Measurements from ENCODE around the gene PARD3B. TPM values are rescaled to one million over a fixed set of nuclear protein-coding genes. Genes with fewer than 3 reads are reported as not detected.

Gene PARD3B
- total RNA-seq, 2 donors from 2014 or later = 14.7 to 25.0 TPM

GRCh38 chr2:205574001-205574400 lies 1028.7 kb downstream of the PARD3B start:
- 55% methylated on average over 3 of the region's 3 CpGs for WGBS
- TF ChIP-seq POLR2AphosphoS5 (IDR thresholded peaks at IDR 0.05) = no peak
- TF ChIP-seq POLR2A (IDR thresholded peaks at IDR 0.05) = no peak
- no peak for TF ChIP-seq CTCF (IDR thresholded peaks at IDR 0.05)

GRCh38 chr2:205579335-205579734 lies 1034.1 kb downstream of the PARD3B start:
- no peaks in the 10 kb centered on the region for H3K9me3 ChIP-seq
- no peaks in the 10 kb centered on the region for H3K4me1 ChIP-seq (replicated peaks)
- no peak overlapping the region for H3K27ac ChIP-seq
- H3K27me3 ChIP-seq (replicated peaks; ENCODE audit: insufficient read depth) = no peaks in the 10 kb centered on the region
- H3K4me3 ChIP-seq = no peak overlapping the region
- no peak for DNase-seq (ENCODE audit: low spot score)
- H3K36me3 ChIP-seq = no peaks in the 10 kb centered on the region
- TF ChIP-seq POLR2AphosphoS5 (IDR thresholded peaks at IDR 0.05) (no peak), CTCF (IDR thresholded peaks at IDR 0.05) (no peak), POLR2A (IDR thresholded peaks at IDR 0.05) (no peak)
- intact Hi-C loops (cut with DNase I) = no loop called here
- WGBS = 84% methylated on average over 7 of the region's 7 CpGs

More at GRCh38 chr2:205574001-205574400, 1028.7 kb downstream of the PARD3B start:
- no peak for DNase-seq (ENCODE audit: low spot score)
- Histone ChIP-seq H3K27ac (no peak overlapping the region), H3K4me1 (replicated peaks) (no peaks in the 10 kb centered on the region), H3K9me3 (no peaks in the 10 kb centered on the region), H3K27me3 (replicated peaks; ENCODE audit: insufficient read depth) (no peaks in the 10 kb centered on the region), H3K36me3 (no peaks in the 10 kb centered on the region), H3K4me3 (no peak overlapping the region)
- intact Hi-C loops (cut with DNase I) = no loop called here

GRCh38 chr2:205580212-205580987 lies 1035.1 kb downstream of the PARD3B start:
- H3K27ac ChIP-seq = no peak overlapping the region
- no peaks in the 10 kb centered on the region for H3K36me3 ChIP-seq
- no peaks in the 10 kb centered on the region for H3K4me1 ChIP-seq (replicated peaks)
- WGBS = 80% methylated on average over 8 of the region's 8 CpGs
- no peak for DNase-seq (ENCODE audit: low spot score)
- intact Hi-C loops (cut with DNase I) = no loop called here
- H3K27me3 ChIP-seq (replicated peaks; ENCODE audit: insufficient read depth) = no peaks in the 10 kb centered on the region
- no peak overlapping the region for H3K4me3 ChIP-seq
- no peaks in the 10 kb centered on the region for H3K9me3 ChIP-seq
- TF ChIP-seq CTCF (IDR thresholded peaks at IDR 0.05) = no peak
- no peak for TF ChIP-seq POLR2A (IDR thresholded peaks at IDR 0.05)
- TF ChIP-seq POLR2AphosphoS5 (IDR thresholded peaks at IDR 0.05) = no peak

GRCh38 chr2:205582366-205582765 lies 1037.1 kb downstream of the PARD3B start:
- Histone ChIP-seq H3K9me3 (no peaks in the 10 kb centered on the region), H3K36me3 (no peaks in the 10 kb centered on the region), H3K27ac (no peak overlapping the region), H3K4me3 (no peak overlapping the region), H3K27me3 (replicated peaks; ENCODE audit: insufficient read depth) (no peaks in the 10 kb centered on the region), H3K4me1 (replicated peaks) (no peaks in the 10 kb centered on the region)
- intact Hi-C loops (cut with DNase I) = no loop called here
- TF ChIP-seq POLR2A (IDR thresholded peaks at IDR 0.05) (no peak), POLR2AphosphoS5 (IDR thresholded peaks at IDR 0.05) (no peak), CTCF (IDR thresholded peaks at IDR 0.05) (no peak)
- DNase-seq (ENCODE audit: low spot score) = no peak
- WGBS = 59% methylated on average over 2 of the region's 2 CpGs

All from prostate gland (tissue), 2 donors.